SK-N-SH treated with all-trans-retinoic acid at 6 μM for 48 hours (cell line): Measurements from ENCODE around the gene TAS2R41.

Experiments used
- ARNTL ChIP-seq: fragments of 450-650 bp; formaldehyde crosslinking; IDR thresholded peaks from 2 replicates; pipeline ENCODE4 v1.5.0; 2020; ENCODE audit warnings: low read depth, mild to moderate bottlenecking, moderate library complexity, borderline replicate concordance
- BACH2 ChIP-seq: fragments of 250-450 bp; sonication (Bioruptor Pico); IDR thresholded peaks from 2 replicates; pipeline ENCODE4 v1.9.0; 2021; ENCODE audit warnings: mild to moderate bottlenecking, borderline replicate concordance
- CREB5 ChIP-seq: fragments of 250-450 bp; sonication (Bioruptor Pico); IDR thresholded peaks from 2 replicates; pipeline ENCODE4 v1.5.1; 2020; ENCODE audit warnings: low read depth, mild to moderate bottlenecking, moderate library complexity
- GLIS3 ChIP-seq: fragments of 250-450 bp; sonication (Bioruptor Pico); IDR thresholded peaks from 2 replicates; pipeline ENCODE4 v1.5.0; 2020; ENCODE audit warnings: mild to moderate bottlenecking, moderate library complexity
- OSR1 ChIP-seq: fragments of 250-450 bp; sonication (Bioruptor Pico); IDR thresholded peaks from 2 replicates; pipeline ENCODE4 v1.8.0; 2022; ENCODE audit warnings: moderate library complexity, mild to moderate bottlenecking, inconsistent platforms
- POU6F1 ChIP-seq: fragments of 250-450 bp; sonication (Bioruptor Pico); IDR thresholded peaks from 2 replicates; pipeline ENCODE4 v1.8.0; 2021; ENCODE audit warnings: low read depth, mild to moderate bottlenecking, moderate library complexity, borderline replicate concordance
- TCF4 ChIP-seq: fragments of 250-450 bp; sonication (Bioruptor Pico); IDR thresholded peaks from 2 replicates; pipeline ENCODE4 v1.8.0; 2021; ENCODE audit warnings: mild to moderate bottlenecking, moderate library complexity, borderline replicate concordance
- ZFP3 ChIP-seq: fragments of 250-450 bp; sonication (Bioruptor Pico); IDR thresholded peaks from 2 replicates; pipeline ENCODE4 v1.5.0; 2020; ENCODE audit warnings: mild to moderate bottlenecking, moderate library complexity
- ZFP30 ChIP-seq: fragments of 450-650 bp; formaldehyde crosslinking; IDR thresholded peaks from 2 replicates; pipeline ENCODE4 v1.5.0; 2022; ENCODE audit warnings: mild to moderate bottlenecking, moderate library complexity
- ZNF565 ChIP-seq: fragments of 450-650 bp; formaldehyde crosslinking; conservative IDR thresholded peaks from 2 replicates; pipeline ENCODE4 v1.5.0; 2020; ENCODE audit warnings: low read depth, mild to moderate bottlenecking, moderate library complexity
- ZNF8 ChIP-seq: fragments of 450-650 bp; formaldehyde crosslinking; IDR thresholded peaks from 2 replicates; pipeline ENCODE4 v1.5.0; 2020; ENCODE audit warnings: mild to moderate bottlenecking, moderate library complexity
- TF ChIP-seq, protein P1 (sequence below): fragments of 250-450 bp; sonication (Bioruptor Pico); IDR thresholded peaks from 2 replicates; pipeline ENCODE4 v1.8.0; 2020; ENCODE audit warnings: mild to moderate bottlenecking, moderate library complexity, borderline replicate concordance

GRCh38 chr7:143496263-143496662 lies 18.6 kb downstream of the TAS2R41 start:
- TF ChIP-seq, protein P1, sequence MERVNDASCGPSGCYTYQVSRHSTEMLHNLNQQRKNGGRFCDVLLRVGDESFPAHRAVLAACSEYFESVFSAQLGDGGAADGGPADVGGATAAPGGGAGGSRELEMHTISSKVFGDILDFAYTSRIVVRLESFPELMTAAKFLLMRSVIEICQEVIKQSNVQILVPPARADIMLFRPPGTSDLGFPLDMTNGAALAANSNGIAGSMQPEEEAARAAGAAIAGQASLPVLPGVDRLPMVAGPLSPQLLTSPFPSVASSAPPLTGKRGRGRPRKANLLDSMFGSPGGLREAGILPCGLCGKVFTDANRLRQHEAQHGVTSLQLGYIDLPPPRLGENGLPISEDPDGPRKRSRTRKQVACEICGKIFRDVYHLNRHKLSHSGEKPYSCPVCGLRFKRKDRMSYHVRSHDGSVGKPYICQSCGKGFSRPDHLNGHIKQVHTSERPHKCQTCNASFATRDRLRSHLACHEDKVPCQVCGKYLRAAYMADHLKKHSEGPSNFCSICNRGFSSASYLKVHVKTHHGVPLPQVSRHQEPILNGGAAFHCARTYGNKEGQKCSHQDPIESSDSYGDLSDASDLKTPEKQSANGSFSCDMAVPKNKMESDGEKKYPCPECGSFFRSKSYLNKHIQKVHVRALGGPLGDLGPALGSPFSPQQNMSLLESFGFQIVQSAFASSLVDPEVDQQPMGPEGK (CRISPR knock-in tag) = peak; percentile 94
- TF ChIP-seq BACH2 (no peak), GLIS3 (CRISPR knock-in tag) (no peak), TCF4 (no peak), POU6F1 (CRISPR knock-in tag) (no peak; the same call in 1 of the 2 replicates), ARNTL (CRISPR knock-in tag) (no peak), OSR1 (CRISPR knock-in tag) (no peak), ZNF8 (CRISPR knock-in tag) (no peak), CREB5 (CRISPR knock-in tag) (peak; percentile 81), ZFP3 (CRISPR knock-in tag) (peak; percentile 82), ZFP30 (CRISPR knock-in tag) (no peak), ZNF565 (CRISPR knock-in tag) (no peak)
